Measurements from ENCODE around the gene SNRK.

The SNRK gene

GRCh38 chr3:43317461-43318316 is 31.3 kb downstream of the SNRK start:
- no peak for DNase-seq

- no peak for DNase-seq
These were observed 33.0 kb downstream of the SNRK start for GRCh38 chr3:43319376-43319775.

GRCh38 chr3:43319794-43320193 is 33.5 kb downstream of the SNRK start:
- no peak for DNase-seq

GRCh38 chr3:43320288-43320687 is 33.9 kb downstream of the SNRK start:
- DNase-seq = no peak

DNA sequence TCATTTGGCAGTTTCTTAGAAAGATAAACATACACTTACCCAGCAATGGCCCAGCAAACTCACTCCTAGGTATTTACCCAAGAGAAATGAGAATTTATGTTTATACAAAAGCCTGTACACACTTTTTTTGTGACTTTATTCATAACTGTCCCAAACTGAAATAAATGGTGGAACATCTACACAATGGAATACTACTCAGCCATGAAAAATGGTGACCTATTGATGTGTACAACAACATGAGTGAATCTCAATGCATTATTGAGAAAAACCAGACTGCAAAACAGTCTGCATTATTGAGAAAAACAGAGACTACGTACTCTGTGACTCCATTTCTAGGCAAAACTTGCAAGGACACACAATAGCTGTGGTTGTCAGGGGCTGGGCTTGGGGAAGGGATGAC is 37.2 kb downstream of the SNRK start:
- DNase-seq = no peak

- no peak for DNase-seq
These were observed 40.7 kb downstream of the SNRK start for GRCh38 chr3:43326891-43327581.

- DNase-seq = no peak
These were observed 41.2 kb downstream of the SNRK start for GRCh38 chr3:43327582-43327979.

- no peak for DNase-seq
These were observed 42.3 kb downstream of the SNRK start for GRCh38 chr3:43328653-43329052.

- no peak for DNase-seq
These were observed 44.6 kb downstream of the SNRK start for GRCh38 chr3:43330981-43331380.

GRCh38 chr3:43331381-43331780 is 45.0 kb downstream of the SNRK start:
- DNase-seq = no peak

DNA sequence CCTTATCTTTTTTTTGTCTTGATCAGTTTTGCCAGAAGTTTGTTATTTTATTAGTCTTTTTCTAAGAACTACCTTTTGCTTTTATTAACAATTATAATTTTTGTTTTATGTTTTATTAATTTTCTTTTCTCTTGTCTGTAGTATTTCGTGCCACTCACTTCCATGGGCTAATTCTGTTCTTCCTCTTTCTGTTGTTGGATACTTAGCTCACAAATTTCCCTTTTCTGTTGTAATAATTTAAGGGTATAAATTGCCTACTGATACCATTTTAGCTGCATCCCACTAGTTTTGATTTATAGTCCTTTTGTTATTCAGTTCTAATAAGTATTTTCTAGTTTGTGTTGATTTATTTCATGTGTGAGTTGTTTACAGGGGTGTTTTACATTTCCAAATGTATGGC is 48.6 kb downstream of the SNRK start:
- no peak for DNase-seq

GRCh38 chr3:43335799-43336198 is 49.5 kb downstream of the SNRK start:
- no peak for DNase-seq

GRCh38 chr3:43338295-43338694 is 52.0 kb downstream of the SNRK start:
- no peak for DNase-seq

GRCh38 chr3:43340403-43340802 is 54.1 kb downstream of the SNRK start:
- DNase-seq = no peak

DNA sequence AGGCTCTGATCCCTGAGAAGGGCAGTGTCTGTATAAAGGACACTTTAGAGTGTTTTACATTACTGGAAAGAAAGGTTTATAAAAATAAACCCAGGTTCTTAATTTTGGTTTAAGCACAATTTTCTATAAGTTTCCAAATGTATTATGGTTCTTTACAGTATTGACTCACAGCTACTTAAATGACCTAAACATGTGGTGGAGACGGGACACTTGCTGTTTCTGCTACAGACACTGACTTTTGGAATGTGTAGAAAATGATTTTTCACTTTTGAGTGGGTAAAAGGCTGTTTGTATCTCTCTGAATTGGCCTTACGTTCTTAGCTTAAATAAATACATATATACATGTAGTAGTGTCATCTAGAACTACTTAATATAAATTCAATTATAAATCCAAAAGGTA is 55.4 kb downstream of the SNRK start:
- no peak for DNase-seq

DNA sequence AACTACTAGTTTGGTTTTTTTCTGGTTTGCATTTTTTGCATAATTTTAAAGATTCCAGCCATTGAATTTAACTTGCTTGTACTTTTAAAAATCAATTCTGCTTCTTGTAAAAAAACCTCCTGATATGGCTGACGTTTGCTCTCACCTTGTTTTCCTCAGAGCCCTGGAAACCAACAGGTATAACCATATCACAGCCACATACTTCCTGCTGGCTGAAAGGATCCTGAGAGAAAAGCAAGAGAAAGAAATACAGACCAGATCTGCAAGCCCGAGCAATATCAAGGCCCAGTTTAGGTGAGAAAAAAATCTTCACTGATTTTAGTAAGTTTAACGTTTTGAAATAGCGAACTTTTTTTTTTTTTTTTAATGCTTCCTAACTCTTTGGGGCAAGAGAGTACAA is 56.8 kb downstream of the SNRK start:
- peak; percentile 44 for DNase-seq

GRCh38 chr3:43343815-43344214 is 57.5 kb downstream of the SNRK start:
- no peak for DNase-seq

- DNase-seq = no peak
These were observed 58.2 kb downstream of the SNRK start for GRCh38 chr3:43344520-43344919.

DNA sequence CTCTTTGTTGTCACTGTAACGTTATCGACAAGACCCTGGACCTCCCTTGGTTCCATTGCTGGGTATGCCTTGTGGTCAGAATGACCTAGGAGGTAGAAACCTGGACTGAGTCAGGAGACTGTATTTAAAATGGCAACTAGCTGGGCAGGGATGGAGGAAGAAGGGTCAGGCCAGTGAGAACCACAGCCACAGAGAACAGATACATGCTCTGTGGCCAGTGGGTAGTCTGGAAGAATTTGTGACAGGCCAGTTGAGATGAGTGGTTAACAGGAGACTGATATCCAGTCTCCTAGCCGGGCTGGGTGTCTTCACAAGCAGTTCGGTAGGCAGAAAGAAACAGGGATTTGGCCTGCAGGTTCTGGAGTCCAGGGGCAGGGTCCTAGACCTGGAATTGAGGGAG is 58.9 kb downstream of the SNRK start:
- no peak for DNase-seq

DNA sequence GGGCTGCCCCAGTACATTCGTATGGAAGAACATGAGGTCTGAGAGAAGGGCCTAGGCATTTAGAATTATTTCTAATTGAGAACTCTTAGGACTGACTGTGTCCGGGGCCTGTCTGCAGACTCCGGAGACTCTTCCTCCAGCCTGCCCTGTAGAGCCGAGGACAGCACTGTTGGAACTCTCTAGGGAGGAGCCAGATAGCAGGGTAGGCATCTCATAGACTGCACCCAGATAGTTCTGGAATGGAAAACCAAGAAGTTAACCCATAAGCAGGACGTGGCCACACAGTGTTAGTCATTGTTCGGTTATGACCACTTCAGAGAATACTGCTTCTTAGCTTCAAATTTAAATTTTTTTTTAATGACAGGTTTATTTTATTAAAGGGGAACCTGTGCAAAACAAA is 59.5 kb downstream of the SNRK start:
- DNase-seq = no peak

GRCh38 chr3:43346978-43347749 is 60.8 kb downstream of the SNRK start:
- DNase-seq = peak; percentile 81

DNA sequence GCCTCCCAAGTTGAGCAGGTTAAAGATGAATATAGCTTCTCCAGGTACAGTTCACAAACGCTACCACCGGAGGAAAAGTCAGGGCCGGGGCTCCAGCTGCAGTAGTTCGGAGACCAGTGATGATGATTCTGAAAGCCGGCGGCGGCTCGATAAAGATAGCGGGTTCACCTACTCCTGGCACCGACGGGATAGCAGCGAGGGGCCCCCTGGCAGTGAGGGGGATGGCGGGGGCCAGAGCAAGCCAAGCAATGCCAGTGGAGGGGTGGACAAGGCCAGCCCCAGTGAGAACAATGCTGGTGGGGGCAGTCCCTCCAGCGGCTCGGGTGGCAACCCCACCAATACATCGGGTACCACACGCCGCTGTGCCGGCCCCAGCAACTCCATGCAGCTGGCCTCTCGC is 61.4 kb downstream of the SNRK start:
- no peak for DNase-seq

DNA sequence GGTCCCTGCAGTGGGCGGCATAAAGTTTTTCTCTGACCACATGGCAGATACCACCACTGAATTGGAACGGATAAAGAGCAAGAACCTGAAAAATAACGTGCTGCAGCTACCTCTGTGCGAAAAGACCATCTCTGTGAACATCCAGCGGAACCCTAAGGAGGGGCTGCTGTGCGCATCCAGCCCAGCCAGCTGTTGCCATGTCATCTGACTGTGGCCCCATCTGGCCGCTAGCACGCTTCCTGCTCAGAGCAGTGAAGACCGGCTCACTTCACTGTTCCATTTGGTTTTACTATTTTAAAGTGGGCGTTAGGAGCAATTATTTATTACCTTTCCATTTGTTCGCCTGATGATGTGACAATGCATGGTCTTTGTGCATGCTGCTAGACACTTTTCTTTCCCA is 62.0 kb downstream of the SNRK start:
- no peak for DNase-seq

Data from central memory CD4-positive, alpha-beta T cell (primary cell).